AG09309 (cell line): ENCODE measurements around the gene ADAT3.
A peak's percentile ranks its signal among the peaks of the same experiment; 100 is the strongest.

Experiments used
- DNase-seq: peaks from one replicate; pipeline ENCODE4 v3.0.0-alpha.2; 2010; ENCODE audit warnings: low read depth
- H3K4me3 ChIP-seq: 2 replicates; pipeline ENCODE4 v1.5.1; 2011; ENCODE audit warnings: mild to moderate bottlenecking, low read depth, low read length, moderate library complexity; ENCODE audit not compliant: control insufficient read depth
- TF ChIP-seq, protein P1 (sequence below): IDR thresholded peaks from 2 replicates; pipeline ENCODE4 v1.5.1; 2011; ENCODE audit warnings: mild to moderate bottlenecking, low read depth, low read length, inconsistent platforms; ENCODE audit not compliant: insufficient read depth, control insufficient read depth; ENCODE audit errors: missing control alignments

The ADAT3 gene

DNA sequence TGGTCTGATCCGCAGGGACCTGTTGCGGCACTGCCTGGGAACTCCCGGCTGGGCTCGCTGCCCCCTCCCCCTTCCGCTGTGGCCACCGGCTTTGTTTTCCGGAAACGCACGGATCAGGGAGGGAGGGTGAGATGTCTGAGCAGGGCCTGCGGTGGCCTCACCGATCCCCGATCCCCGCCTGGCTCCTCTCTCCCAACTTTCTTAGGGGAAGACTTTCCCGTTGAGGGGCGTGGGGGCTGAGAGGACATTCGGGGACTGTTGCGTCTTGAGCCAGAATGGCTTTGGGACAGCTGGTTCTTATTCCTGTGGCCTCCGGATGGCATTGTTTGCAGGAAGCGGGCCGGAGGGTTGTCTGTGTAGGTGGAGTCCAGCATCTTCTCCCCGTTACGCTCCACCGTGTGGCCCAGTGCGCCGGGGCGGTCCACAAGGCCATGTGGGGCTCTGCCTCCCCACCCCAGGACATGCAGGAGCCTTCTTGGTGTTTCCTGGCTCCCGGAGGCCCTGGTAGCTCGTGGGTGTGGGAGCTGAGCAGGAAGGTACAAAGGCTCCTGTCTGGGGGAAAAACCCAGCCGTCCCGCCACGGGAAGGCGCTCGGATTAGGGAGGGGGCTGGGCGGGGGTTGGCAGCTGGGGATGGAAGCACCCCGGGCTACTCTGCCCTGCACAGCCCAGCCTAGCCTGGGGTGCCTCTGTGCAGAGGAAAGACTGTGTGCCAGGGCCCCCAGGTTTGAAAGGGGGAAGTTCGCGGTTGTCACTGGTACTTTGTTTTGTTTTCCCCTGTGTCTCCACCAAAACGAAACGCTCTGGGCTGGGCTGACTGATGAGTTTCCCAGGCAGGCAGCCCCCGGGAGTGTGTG is 37.1 kb downstream of the ADAT3 start:
- H3K4me3 ChIP-seq: peak overlapping the region; percentile 72
- TF ChIP-seq, protein P1, sequence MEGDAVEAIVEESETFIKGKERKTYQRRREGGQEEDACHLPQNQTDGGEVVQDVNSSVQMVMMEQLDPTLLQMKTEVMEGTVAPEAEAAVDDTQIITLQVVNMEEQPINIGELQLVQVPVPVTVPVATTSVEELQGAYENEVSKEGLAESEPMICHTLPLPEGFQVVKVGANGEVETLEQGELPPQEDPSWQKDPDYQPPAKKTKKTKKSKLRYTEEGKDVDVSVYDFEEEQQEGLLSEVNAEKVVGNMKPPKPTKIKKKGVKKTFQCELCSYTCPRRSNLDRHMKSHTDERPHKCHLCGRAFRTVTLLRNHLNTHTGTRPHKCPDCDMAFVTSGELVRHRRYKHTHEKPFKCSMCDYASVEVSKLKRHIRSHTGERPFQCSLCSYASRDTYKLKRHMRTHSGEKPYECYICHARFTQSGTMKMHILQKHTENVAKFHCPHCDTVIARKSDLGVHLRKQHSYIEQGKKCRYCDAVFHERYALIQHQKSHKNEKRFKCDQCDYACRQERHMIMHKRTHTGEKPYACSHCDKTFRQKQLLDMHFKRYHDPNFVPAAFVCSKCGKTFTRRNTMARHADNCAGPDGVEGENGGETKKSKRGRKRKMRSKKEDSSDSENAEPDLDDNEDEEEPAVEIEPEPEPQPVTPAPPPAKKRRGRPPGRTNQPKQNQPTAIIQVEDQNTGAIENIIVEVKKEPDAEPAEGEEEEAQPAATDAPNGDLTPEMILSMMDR: no peak
- DNase-seq: no peak

DNA sequence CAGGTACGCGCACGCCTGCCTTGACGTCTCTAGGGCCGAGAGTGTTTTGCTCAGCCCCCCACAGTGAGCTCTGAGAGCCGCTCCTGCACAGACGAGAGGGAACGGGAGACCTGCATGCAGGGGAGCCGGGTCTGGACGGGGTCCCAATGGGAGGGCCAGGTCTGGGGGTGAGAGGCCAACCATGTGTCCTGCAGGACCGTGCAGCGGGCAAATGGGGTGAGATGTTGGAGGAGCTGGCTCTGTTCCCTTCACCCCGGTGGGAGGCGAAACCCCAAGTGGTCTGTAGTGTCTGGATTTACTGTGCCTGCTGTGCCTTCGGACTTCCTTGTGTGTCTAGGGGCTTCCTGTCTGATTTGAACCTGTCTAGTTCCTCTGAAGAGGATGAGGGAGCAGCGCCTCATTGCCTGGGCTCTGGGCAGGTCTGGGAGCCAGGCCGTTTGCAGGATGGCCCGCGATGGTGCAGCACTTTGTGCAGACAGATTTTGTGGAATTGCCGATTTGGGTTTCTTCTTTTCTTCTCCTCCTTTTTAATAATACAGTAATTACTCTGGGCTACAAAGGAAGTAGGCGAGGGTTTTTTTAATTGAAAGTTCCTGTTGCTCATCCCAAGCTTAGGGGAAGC is 37.8 kb downstream of the ADAT3 start:
- H3K4me3 ChIP-seq: peak overlapping the region; percentile 72
- TF ChIP-seq, protein P1: no peak
- no peak for DNase-seq

DNA sequence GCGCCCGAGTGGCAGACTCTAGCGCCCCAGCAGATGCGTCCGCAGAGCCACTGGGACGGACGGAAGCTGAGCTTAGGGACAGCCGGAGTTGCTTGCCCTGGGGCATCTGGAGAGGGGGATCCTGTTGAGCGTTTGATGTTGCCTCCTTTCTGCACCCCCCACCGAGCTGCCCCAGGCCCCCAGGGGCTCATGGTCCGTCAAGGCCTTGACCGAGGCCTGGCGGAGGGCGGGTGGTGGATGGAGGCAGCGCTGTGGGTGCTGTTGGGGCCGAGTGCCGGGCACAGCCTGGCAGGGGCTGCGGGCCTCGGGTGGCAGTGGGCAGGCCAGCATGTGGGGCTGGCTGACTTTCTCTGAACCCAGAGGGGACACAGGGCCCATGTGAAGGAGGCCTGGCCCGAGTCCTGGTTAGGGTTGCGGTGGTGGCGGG is 38.5 kb downstream of the ADAT3 start:
- TF ChIP-seq, protein P1: no peak
- no peak for DNase-seq
- no peak overlapping the region for H3K4me3 ChIP-seq

DNA sequence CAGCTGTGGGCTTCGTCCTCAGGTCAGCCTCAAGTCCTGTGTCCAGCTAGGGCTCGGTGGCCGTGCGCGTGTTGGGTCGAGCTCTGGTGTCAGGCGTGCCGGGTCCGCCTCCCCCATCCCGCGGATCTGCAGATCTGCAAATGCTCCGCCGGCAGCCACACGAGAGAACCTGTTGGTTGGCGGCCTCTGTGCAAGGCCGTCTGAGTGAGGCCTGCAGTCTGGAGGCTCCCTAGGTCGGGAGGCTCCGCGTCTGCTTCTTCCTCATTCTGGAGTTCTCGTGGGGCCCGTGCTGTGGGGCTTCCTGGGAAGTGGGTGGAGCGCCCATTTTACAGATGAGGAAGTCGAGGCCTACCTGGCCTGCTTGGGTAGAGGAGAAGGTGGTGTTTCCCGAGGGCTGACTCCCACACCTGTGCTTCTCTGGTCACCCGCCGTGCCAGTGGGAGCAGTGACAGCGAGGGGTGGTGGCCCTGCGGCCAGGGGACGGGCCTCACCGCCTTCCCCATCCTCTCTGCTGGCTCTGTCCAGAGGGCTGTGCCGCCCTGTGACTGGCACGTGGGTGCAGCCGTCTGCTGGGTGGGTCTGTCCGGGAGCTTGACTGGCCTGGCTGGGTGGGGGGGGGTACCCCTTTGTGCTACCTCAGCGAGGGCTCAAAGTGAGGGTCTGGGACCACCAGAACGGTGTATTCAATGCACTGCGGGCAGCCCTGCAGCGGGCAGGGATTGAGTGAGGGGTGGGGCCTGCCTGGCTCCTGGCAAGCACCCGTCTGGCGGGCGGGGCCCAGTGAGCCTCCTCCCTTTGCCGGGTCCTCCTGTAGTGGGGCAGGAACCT is 39.1 kb downstream of the ADAT3 start:
- no peak overlapping the region for H3K4me3 ChIP-seq
- TF ChIP-seq, protein P1: no peak
- no peak for DNase-seq

DNA sequence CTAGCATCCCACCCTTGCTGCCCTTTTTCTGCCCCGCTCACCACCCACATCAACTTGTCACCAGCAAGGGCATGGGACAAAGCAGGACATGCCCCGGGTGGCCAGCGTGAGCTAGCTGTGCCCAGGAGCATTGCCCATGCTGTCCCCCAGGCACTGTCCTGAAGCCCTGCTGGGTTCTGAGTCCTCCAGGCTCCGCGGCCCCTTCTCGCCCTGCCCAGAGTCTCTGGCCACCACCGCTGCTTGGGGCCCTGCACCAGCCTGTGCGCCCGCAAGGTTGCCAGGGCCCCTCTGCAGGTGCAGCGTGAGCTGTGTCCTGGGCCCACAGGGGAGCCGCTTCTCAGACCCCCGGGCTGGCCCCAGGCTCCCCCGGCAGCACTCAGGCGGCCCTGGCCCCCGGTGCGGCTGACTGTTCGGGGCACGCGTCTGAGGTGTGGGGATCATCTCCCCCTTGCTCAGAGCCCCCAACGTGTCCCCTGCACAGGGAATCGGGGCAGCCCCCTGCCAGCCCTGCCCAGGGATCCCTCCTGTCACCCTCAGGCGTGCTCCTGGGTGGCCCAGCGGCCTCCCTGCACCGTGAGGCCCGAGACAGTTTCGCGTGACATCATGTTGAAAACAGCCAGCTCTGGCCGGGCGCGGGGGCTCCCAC is 39.8 kb downstream of the ADAT3 start:
- no peak for DNase-seq
- no peak overlapping the region for H3K4me3 ChIP-seq

More for the DNA sequence above, 39.8 kb downstream of the ADAT3 start:
- TF ChIP-seq, protein P1: no peak
